ENCODE measurements around the gene PPP1R9A. TPM values are rescaled to one million over a fixed set of nuclear protein-coding genes. Genes with fewer than 3 reads are reported as not detected.

The PPP1R9A gene
- total RNA-seq, 1 experiment from 2014 or later, result 6.3 TPM

DNA sequence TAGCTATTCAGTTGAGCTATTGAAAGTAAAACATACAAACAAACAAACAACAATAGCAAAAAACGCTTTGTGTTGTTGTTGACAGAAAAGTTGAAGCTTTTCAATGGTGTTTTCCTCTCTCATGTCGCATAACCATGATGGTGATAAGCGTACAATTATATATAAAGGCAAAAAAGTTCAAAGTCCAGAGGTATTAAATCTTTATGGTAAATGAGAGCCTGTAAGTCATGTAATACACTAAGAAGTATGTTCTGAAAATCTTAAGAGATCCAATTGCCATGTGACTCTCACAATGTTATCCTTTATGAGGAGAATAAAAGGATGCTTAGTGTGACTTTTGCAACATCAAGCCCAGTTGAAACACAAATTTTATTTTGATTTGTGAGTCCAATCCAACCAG is 93.9 kb downstream of the PPP1R9A start:
- TF ChIP-seq, protein P1, sequence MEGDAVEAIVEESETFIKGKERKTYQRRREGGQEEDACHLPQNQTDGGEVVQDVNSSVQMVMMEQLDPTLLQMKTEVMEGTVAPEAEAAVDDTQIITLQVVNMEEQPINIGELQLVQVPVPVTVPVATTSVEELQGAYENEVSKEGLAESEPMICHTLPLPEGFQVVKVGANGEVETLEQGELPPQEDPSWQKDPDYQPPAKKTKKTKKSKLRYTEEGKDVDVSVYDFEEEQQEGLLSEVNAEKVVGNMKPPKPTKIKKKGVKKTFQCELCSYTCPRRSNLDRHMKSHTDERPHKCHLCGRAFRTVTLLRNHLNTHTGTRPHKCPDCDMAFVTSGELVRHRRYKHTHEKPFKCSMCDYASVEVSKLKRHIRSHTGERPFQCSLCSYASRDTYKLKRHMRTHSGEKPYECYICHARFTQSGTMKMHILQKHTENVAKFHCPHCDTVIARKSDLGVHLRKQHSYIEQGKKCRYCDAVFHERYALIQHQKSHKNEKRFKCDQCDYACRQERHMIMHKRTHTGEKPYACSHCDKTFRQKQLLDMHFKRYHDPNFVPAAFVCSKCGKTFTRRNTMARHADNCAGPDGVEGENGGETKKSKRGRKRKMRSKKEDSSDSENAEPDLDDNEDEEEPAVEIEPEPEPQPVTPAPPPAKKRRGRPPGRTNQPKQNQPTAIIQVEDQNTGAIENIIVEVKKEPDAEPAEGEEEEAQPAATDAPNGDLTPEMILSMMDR (IDR thresholded peaks at IDR 0.05; ENCODE audit: unreplicated experiment), result no peak
- ChIA-PET POLR2A (no interaction called here), CTCF (interaction anchor here (0.6 kb wide), 1 partner anchor 264 kb away, joined by 3 read pairs; no protein-coding TSS in a partner anchor)
- no TSS peak for BruUV-seq (replicated peaks)
- H3K36me3 Mint-ChIP-seq (ENCODE audit: insufficient read depth, unreplicated experiment), result no peaks in the 10 kb centered on the region
- H3K27ac Mint-ChIP-seq (ENCODE audit: low read depth, unreplicated experiment), result no peak overlapping the region
- intact Hi-C loops (cut with micrococcal nuclease), result no loop called here
- no peak overlapping the region for H3K4me3 Mint-ChIP-seq (ENCODE audit: unreplicated experiment)
- no peaks in the 10 kb centered on the region for H3K27me3 Mint-ChIP-seq (ENCODE audit: insufficient read depth, unreplicated experiment)
- no peaks in the 10 kb centered on the region for H3K4me1 Mint-ChIP-seq (ENCODE audit: insufficient read depth, unreplicated experiment)
- H3K9me3 Mint-ChIP-seq (ENCODE audit: unreplicated experiment), result no peaks in the 10 kb centered on the region
- no peak for DNase-seq (ENCODE audit: unreplicated experiment)

DNA sequence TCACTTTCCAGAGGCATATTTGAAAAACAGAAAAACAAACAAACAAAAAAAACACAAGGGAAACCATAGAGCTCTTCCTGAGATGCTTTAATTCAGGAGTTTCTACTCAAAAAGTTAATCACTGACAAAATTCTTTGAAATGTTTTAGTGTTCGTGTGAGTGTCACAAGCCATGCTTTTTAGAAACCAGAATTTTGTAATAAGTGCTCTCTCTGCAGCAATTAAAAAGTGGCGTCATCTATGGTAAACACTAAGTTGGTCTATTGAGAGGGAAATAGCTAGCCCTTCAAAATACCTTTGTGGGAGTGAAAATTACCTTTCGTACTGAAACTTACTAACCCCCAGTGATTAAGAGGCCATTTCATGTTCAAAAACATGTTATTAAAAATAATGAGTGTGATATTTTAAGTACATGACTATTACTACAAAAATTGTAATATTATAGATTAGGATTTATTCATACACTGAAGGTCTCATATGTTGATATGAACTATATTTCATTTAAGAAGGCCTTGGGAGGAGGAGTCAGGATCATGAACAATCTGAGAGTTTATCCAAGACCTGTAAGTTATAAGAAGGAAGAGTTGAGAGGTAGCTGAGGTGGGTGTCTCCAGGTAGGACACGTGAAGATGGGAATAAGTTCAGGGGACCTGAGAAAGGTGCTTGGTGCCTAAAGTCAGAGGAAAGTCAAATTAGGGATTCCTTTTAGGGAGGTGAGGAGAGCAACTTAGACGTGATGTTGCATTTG is 94.6 kb downstream of the PPP1R9A start:
- intact Hi-C loops (cut with micrococcal nuclease), result no loop called here
- no peaks in the 10 kb centered on the region for H3K36me3 Mint-ChIP-seq (ENCODE audit: insufficient read depth, unreplicated experiment)
- no peak overlapping the region for H3K4me3 Mint-ChIP-seq (ENCODE audit: unreplicated experiment)
- no peaks in the 10 kb centered on the region for H3K9me3 Mint-ChIP-seq (ENCODE audit: unreplicated experiment)
- no peaks in the 10 kb centered on the region for H3K4me1 Mint-ChIP-seq (ENCODE audit: insufficient read depth, unreplicated experiment)
- no TSS peak for BruUV-seq (replicated peaks)
- POLR2A ChIA-PET, result no interaction called here
- H3K27me3 Mint-ChIP-seq (ENCODE audit: insufficient read depth, unreplicated experiment), result no peaks in the 10 kb centered on the region
- TF ChIP-seq, protein P1 (IDR thresholded peaks at IDR 0.05; ENCODE audit: unreplicated experiment), result no peak
- DNase-seq (ENCODE audit: unreplicated experiment), result no peak
- CTCF ChIA-PET, result interaction anchor here (0.6 kb wide), 1 partner anchor 265 kb away, joined by 3 read pairs; no protein-coding TSS in a partner anchor
- no peak overlapping the region for H3K27ac Mint-ChIP-seq (ENCODE audit: low read depth, unreplicated experiment)

DNA sequence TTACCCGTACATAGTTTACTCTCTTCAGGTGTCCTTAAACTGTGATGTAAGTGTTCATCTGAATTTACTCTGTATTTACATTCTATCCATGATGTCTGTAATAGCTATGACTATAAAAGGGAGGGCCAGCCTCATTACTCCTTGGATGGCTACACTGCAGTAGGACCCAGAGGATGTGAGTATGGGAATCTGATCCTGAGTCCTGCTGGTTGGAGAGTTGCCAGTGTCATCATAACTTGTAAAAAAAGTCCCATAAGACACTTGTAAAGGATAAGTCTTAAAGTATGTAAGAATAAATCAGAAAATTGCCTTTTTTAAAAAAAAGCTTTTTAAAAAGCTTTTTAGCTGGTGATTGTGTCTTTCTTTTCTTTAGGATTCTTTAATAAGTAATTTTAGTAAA is 95.4 kb downstream of the PPP1R9A start:
- Mint-ChIP-seq H3K4me3 (ENCODE audit: unreplicated experiment) (no peak overlapping the region), H3K36me3 (ENCODE audit: insufficient read depth, unreplicated experiment) (no peaks in the 10 kb centered on the region), H3K27ac (ENCODE audit: low read depth, unreplicated experiment) (no peak overlapping the region), H3K27me3 (ENCODE audit: insufficient read depth, unreplicated experiment) (no peaks in the 10 kb centered on the region), H3K9me3 (ENCODE audit: unreplicated experiment) (no peaks in the 10 kb centered on the region), H3K4me1 (ENCODE audit: insufficient read depth, unreplicated experiment) (no peaks in the 10 kb centered on the region)
- POLR2A ChIA-PET, result no interaction called here
- TF ChIP-seq, protein P1 (IDR thresholded peaks at IDR 0.05; ENCODE audit: unreplicated experiment), result no peak
- intact Hi-C loops (cut with micrococcal nuclease), result no loop called here
- CTCF ChIA-PET, result no interaction called here
- no peak for DNase-seq (ENCODE audit: unreplicated experiment)
- BruUV-seq (replicated peaks), result no TSS peak

DNA sequence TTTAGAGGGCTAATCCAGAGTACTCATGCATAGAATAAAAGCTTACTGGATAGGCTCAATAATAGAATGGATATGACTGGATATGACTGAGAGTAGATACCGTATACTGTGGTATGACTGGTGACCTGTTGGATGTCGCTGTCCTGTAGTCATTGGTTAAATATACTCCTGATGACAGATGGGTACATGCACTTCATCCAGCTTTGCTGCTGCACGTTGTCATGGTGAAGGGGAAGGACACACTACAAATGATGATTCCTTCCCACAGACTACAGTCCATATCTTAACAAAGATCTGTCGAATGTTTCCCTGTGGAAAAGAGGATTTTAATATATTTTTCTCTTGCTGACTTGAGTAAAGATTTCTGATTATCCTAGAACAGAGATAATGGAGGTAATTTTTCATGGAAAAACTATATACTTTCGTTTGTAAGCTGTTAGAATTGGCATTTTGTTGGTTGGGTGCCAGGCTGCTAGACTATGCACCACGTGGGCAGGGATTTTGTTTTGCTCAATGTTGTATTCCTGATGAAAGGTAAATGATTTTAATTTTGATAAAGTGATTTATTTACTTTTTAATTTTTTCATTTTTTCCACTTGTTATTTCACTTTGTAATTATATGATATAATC is 97.3 kb downstream of the PPP1R9A start:
- no TSS peak for BruUV-seq (replicated peaks)
- TF ChIP-seq, protein P1 (IDR thresholded peaks at IDR 0.05; ENCODE audit: unreplicated experiment), result no peak
- ChIA-PET CTCF (interaction anchor here (0.6 kb wide), 1 partner anchor 220 kb away, joined by 3 read pairs; no protein-coding TSS in a partner anchor), POLR2A (interaction anchor here (0.6 to 0.9 kb wide), 3 partner anchors 21 to 466 kb away, joined by 3 read pairs; no protein-coding TSS in a partner anchor)
- intact Hi-C loops (cut with micrococcal nuclease), result no loop called here
- no peak overlapping the region for H3K27ac Mint-ChIP-seq (ENCODE audit: low read depth, unreplicated experiment)
- DNase-seq (ENCODE audit: unreplicated experiment), result no peak
- no peaks in the 10 kb centered on the region for H3K36me3 Mint-ChIP-seq (ENCODE audit: insufficient read depth, unreplicated experiment)
- H3K4me1 Mint-ChIP-seq (ENCODE audit: insufficient read depth, unreplicated experiment), result no peaks in the 10 kb centered on the region
- H3K27me3 Mint-ChIP-seq (ENCODE audit: insufficient read depth, unreplicated experiment), result no peaks in the 10 kb centered on the region
- H3K4me3 Mint-ChIP-seq (ENCODE audit: unreplicated experiment), result no peak overlapping the region
- no peaks in the 10 kb centered on the region for H3K9me3 Mint-ChIP-seq (ENCODE audit: unreplicated experiment)
